HG02759 (cell line): ENCODE results near the gene VAV3.
"Not testable (repeated sequence)": the region's sequence is repeated elsewhere in the genome, so short reads cannot be mapped to it uniquely, and the experiment has no call there.

Source experiments
- ATAC-seq: cut with Tn5 transposase; IDR thresholded peaks from one replicate; pipeline ENCODE4 v1.9.1; 2021; ENCODE audit warnings: mild to moderate bottlenecking, moderate library complexity; ENCODE audit not compliant: unreplicated experiment

The VAV3 gene

GRCh38 chr1:107895403-107896191 lies 69.4 kb downstream of the VAV3 start:
- ATAC-seq = no peak

- ATAC-seq = no peak
Observed at GRCh38 chr1:107894605-107895004, 70.4 kb downstream of the VAV3 start.

- ATAC-seq = not testable (repeated sequence)
Observed at GRCh38 chr1:107893350-107893749, 71.6 kb downstream of the VAV3 start.

- no peak for ATAC-seq
Observed at GRCh38 chr1:107889524-107889923, 75.5 kb downstream of the VAV3 start.

- ATAC-seq = no peak
Observed at GRCh38 chr1:107883562-107883961, 81.4 kb downstream of the VAV3 start.

GRCh38 chr1:107879927-107880326 lies 85.1 kb downstream of the VAV3 start:
- ATAC-seq = no peak

- no peak for ATAC-seq
Observed at GRCh38 chr1:107879346-107879745, 85.6 kb downstream of the VAV3 start.

GRCh38 chr1:107877745-107878144 lies 87.2 kb downstream of the VAV3 start:
- no peak for ATAC-seq

- no peak for ATAC-seq
Observed at GRCh38 chr1:107877092-107877491, 87.9 kb downstream of the VAV3 start.

- ATAC-seq = no peak
Observed at GRCh38 chr1:107875689-107876088, 89.3 kb downstream of the VAV3 start.

GRCh38 chr1:107874221-107874620 lies 90.8 kb downstream of the VAV3 start:
- ATAC-seq = no peak

GRCh38 chr1:107871687-107872395 lies 93.1 kb downstream of the VAV3 start:
- ATAC-seq = no peak

GRCh38 chr1:107871259-107871658 lies 93.7 kb downstream of the VAV3 start:
- ATAC-seq = no peak

- no peak for ATAC-seq
Observed at GRCh38 chr1:107870696-107871095, 94.3 kb downstream of the VAV3 start.

- no peak for ATAC-seq
Observed at GRCh38 chr1:107867897-107868296, 97.1 kb downstream of the VAV3 start.

GRCh38 chr1:107867422-107867821 lies 97.6 kb downstream of the VAV3 start:
- no peak for ATAC-seq

GRCh38 chr1:107866870-107867269 lies 98.1 kb downstream of the VAV3 start:
- ATAC-seq = no peak

- ATAC-seq = no peak
Observed at GRCh38 chr1:107865627-107866026, 99.4 kb downstream of the VAV3 start.

GRCh38 chr1:107863342-107863741 lies 101.6 kb downstream of the VAV3 start:
- no peak for ATAC-seq

GRCh38 chr1:107862064-107862463 lies 102.9 kb downstream of the VAV3 start:
- no peak for ATAC-seq

GRCh38 chr1:107858323-107858722 lies 106.7 kb downstream of the VAV3 start:
- ATAC-seq = no peak

- no peak for ATAC-seq
Observed at GRCh38 chr1:107851418-107851817, 113.6 kb downstream of the VAV3 start.
